ENCODE measurements around the gene CNKSR3.

Gene CNKSR3

DNA sequence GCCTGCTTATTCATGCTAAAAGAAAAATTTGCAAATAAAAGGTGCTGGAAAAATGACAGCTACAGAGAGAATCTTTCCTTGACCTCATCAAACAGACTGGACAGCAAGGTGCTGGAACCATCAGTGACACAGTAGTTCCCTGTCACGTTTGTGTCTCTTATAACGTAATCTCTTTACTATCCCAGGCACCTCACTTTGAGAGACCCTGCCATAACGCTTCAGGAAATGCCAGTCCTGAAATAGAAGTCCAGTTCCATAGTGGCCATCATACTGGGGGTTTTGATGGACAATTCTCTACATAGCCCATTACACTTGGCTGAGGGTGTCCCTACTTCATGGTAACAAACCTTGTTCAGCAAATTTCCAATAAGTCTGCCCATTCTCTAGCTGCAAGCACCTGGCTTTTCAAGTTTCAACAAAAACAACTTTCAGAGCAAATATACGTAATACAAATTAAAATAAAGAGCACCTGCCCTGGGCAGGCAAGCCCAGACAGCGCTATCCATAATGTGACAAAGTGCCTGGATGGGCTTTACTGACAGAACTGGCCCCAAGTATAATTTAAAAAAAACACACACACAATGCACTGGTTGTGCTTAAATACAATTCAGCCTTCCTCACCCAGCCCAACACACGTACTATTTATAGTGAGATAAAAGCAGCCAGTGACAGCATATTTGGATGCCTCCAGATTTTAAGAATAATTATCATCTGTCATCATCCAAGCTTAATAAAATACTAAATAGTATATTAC is 38.7 kb downstream of the CNKSR3 start:
- DNase-seq (ENCODE audit: extremely low spot score): no peak
- ChIA-PET CTCF (no interaction called here), POLR2A (no interaction called here)
- TF ChIP-seq, protein P1, sequence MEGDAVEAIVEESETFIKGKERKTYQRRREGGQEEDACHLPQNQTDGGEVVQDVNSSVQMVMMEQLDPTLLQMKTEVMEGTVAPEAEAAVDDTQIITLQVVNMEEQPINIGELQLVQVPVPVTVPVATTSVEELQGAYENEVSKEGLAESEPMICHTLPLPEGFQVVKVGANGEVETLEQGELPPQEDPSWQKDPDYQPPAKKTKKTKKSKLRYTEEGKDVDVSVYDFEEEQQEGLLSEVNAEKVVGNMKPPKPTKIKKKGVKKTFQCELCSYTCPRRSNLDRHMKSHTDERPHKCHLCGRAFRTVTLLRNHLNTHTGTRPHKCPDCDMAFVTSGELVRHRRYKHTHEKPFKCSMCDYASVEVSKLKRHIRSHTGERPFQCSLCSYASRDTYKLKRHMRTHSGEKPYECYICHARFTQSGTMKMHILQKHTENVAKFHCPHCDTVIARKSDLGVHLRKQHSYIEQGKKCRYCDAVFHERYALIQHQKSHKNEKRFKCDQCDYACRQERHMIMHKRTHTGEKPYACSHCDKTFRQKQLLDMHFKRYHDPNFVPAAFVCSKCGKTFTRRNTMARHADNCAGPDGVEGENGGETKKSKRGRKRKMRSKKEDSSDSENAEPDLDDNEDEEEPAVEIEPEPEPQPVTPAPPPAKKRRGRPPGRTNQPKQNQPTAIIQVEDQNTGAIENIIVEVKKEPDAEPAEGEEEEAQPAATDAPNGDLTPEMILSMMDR (IDR thresholded peaks at IDR 0.05; ENCODE audit: control extremely low read depth, extremely low read depth, low read depth, missing control alignments): no peak

DNA sequence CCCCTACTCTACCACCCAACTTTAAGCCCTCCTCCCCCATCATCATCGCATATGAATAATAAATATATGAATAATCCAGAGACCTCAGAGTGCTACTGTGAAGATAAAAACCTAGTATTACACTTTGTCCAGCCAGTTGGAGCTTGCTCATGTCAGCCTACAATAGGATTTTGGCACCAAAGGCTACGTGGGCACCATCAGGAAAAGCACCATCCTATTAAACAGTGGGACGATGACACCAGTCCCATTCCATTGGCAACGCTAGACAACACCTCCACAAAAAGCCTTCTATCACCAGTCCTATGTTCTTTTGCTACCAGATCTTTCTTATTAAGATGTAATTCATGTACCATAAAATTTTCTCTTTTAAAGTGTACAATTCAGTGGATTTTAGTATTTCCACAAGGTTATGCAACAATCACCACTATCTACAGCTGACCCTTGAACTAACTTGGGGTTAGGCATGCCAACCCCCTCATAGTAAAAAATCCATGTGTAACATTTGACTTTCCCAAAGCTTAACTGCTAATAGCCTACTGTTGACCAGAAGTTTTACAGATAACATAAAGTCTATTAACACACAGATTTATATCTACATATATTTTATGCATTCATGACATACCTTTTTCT is 41.1 kb downstream of the CNKSR3 start:
- DNase-seq (ENCODE audit: extremely low spot score): no peak
- TF ChIP-seq, protein P1 (IDR thresholded peaks at IDR 0.05; ENCODE audit: control extremely low read depth, extremely low read depth, low read depth, missing control alignments): no peak
- ChIA-PET POLR2A (no interaction called here), CTCF (no interaction called here)

DNA sequence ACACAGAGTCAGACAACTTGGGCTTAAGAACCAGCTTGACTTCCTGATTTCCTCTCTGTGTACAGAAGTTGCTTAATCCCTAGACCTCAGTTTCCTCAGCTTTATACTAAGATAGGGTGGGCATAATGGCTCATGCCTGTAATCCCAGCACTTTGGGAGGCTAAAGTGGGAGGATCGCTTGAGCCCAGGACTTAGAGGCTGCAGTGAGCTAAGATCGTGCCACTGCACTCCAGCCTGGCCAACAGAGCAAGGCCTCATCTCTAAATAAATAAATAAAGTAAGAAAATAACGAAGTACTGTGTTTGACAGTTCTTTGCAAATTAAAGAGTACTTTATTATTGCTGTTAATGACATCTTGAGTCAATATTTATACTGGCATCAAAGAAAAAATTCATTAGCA is 41.7 kb downstream of the CNKSR3 start:
- POLR2A ChIA-PET: no interaction called here
- DNase-seq (ENCODE audit: extremely low spot score): no peak
- CTCF ChIA-PET: no interaction called here
- TF ChIP-seq, protein P1 (IDR thresholded peaks at IDR 0.05; ENCODE audit: control extremely low read depth, extremely low read depth, low read depth, missing control alignments): no peak

DNA sequence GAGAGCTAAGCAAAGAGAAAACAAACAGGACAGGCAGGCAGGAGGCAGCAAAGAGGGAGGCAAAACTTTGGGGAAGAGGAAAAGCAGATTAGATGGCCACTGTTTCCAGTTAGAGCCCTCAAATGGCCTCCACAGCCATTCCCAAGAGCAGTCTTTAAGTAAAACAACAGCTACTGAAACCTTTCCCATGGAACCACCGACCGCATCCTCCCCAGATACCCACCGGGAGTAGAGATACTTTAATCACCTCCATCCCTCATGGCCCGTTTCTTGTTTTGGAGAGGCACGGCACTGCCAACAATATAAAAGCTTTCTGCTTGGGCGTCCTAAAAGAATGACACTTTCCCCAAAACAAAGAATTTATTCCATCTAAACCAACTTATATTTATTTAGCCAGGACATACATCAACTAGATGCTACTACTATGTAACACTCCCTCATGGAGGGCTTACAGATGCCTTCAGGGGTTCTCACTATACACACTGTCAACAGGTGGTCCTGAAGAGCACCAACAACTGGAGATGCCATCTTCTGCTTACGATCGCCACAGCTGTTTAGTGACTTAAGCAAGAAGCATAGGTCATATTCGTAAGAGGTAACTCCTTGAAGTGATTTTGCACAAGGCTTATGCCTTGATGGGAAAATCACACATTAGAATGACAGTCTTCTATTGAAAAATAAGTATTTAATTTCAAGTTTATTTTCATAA is 43.4 kb downstream of the CNKSR3 start:
- no peak for DNase-seq (ENCODE audit: extremely low spot score)
- ChIA-PET POLR2A (no interaction called here), CTCF (interaction anchor here (1.1 kb wide), 1 partner anchor 10 kb away, joined by 4 read pairs; no protein-coding TSS in a partner anchor)
- TF ChIP-seq, protein P1 (IDR thresholded peaks at IDR 0.05; ENCODE audit: control extremely low read depth, extremely low read depth, low read depth, missing control alignments): no peak

DNA sequence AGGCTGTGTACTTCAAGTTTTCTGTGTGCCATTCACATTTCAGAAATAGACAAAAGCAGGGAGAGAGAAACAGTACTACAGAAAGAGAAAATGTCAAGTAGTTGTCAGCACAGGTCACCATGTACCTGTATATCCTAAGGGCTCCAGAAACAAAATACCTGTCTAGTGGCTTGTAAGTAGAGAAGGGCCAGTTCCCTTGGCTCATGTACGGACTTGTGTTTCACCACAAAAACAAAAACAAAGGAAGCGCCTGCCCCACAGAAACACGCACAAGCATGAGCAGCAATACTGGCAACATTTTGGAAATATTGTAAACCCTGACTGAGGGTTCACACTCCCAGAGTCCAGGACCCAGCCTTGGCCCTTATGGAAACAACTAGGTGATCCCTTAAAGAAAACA is 44.3 kb downstream of the CNKSR3 start:
- TF ChIP-seq, protein P1 (IDR thresholded peaks at IDR 0.05; ENCODE audit: control extremely low read depth, extremely low read depth, low read depth, missing control alignments): no peak
- no peak for DNase-seq (ENCODE audit: extremely low spot score)
- ChIA-PET CTCF (interaction anchor here (1.1 to 1.2 kb wide), 2 partner anchors 8 to 9 kb away, joined by 4 read pairs; no protein-coding TSS in a partner anchor), POLR2A (no interaction called here)

DNA sequence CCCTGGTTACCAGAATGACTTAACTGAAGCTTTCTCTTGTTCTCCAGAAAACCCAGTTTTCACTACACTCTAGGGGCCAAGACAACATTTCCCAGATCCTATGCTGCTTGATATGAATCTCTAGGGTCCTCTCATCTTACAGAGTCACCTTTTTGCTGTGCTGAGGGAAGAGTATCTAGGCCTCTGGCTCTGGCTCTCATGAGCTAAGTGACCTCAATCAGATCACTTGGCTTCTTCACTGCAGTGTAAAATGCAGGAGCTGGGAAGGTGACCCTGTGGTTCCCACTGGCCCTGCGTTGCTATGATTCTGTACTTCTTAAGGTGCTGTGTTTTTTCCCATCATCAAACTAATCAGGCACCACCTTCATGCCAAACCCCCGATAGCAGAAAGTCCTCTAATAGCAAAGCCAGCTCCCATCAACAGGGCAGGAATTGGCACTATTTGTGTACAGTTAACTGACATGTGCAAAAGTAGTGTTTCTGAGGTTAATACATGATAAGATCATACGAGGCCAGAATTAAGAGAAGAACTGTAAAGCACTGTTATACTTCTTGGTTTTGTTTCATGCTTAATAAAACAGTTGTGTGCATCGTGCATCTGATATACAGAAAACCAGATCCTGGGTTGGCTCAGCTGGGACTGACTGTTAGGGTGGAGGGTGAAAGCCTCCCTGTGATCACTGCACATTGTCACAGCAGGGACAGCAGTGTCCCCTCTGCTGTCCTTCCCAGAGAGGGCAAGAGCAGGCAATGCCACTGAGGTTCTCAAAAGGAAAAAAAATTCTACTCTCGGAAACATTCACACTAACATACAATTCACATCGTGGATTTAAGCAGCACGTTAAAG is 46.7 kb downstream of the CNKSR3 start:
- ChIA-PET CTCF (no interaction called here), POLR2A (no interaction called here)
- TF ChIP-seq, protein P1 (IDR thresholded peaks at IDR 0.05; ENCODE audit: control extremely low read depth, extremely low read depth, low read depth, missing control alignments): no peak
- DNase-seq (ENCODE audit: extremely low spot score): no peak
